HG02571 (cell line): ENCODE measurements around the gene MNX1.

Experiments used
- ATAC-seq: cut with Tn5 transposase; IDR thresholded peaks from one replicate; pipeline ENCODE4 v1.9.1; 2021; ENCODE audit warnings: mild to moderate bottlenecking, moderate library complexity; ENCODE audit not compliant: unreplicated experiment

The MNX1 gene

DNA sequence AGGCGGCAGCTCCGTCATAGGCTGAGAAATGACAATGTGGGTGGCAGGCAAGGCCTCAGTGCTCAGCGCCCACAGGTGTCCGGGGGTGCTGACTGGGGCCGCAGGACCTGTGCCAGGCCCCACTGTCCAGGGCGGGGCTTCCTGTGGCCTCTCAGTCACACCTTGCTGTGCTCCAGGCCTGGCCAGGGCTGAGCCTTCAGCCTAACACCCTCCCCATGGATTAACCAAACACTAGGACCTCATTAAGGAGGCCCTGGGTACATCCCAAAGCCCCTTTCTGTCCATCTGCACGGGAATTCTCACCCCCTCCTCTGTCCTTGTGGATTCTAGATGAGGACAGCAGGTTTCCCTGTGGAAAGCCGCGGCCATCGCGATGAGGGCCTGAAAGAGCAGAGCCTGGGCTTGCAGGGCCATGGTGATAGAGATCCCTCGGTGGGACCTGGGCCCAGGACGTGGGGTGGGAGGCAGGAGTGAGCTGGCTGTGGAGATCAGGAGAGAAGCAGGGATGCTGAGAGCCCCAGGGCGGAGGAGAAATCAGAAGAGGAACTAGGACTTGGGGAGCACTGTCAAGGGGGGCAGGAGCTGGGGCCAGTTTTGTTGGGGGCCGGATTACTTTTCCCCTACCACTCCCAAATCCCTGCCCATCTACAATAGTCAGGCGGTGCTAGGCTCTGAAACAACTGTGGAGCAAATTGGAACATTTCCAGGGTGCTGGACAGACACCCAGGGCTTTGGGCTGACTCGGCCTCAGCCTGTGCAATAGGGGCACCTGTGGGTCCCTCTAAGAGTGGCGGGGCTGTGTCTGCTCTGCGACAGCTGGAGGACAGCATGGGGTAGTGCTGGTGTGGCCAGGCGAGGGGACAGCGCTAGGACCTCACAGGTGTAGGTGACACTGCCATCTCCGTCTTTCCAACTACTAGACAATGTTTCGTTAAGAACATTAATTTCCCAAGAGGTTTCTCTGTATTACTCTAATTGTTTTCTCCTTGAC is 23.3 kb upstream of the MNX1 start:
- no peak for ATAC-seq

- no peak for ATAC-seq
These were observed 22.4 kb upstream of the MNX1 start for GRCh38 chr7:157032644-157033482.

DNA sequence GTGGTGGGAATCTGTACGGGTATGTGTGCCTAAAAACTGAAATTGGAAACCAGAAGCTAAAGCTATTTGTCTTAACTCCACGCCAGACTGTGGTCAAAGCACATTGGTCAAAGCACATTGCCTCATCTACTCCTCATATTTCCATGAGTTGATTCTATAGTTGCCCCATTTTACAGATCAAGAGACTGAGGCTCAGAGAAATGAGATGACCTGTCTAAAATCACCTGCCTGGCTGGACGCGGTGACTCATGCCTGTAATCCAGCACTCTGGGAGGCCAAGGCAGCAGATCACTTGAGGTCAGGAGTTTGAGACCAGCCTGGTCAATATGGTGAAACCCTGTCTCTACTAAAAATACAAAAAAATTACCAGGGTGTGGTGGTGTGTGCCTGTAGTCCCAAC is 21.7 kb upstream of the MNX1 start:
- ATAC-seq, result no peak

DNA sequence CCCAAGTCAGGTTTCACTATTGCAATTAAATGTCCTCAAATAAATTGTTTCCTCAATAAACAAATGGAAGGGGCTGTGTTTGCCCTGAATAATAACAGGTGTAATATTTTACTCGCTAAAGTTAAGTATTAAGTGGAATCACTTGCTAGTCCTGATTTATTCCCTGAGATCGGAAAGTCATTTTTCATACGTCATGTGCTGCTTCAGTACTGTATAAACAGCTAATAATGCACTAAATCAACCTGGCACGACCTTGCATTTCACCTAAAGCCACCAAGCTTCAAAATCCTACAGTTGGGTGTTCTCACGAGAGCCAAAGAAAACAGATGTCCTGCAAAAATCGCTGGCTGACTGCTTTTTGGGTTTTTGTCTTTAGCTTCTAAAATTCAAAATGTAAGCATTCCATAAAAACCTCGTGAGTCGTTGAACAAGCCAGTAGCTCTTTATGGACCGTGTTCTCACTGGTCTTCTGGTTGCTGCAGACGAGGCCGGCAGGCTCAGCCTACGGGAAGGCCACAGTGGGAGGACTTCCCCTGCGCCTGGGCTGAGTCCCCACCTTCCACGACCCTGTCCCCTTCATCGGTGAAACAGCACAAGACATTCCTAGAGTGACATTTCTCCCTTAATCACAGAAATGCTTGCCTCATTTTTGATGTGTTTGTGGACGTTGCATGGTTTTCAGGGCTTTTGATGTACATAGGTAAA is 17.9 kb upstream of the MNX1 start:
- ATAC-seq, result no peak

DNA sequence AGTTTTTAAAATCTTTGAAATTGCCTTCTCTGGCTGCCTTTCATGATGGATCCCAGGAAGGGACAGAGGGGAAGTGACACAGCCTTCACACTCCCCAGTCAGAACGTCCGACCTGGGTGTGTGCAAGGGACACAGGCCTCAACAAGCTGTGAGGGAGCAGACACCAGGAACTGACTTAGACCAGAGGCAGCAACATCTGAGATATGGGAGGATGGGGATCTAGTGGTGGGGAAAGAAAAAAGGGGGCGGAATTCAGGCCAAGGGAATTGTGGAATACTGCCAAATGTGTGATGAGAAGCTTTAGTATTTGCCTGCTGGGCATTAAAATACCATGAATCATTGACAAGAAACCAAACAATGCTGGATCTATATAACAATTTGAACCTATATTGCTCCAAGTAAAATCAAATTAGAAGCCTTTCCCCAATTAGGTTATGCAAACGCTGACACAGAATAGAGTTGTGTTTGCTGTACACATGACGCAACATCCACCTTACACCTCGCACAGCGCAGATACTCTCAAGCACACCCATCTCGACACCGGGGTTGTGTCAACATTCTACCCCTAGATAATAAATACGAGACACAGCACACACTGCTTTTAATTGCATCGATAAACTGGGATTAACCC is 17.2 kb upstream of the MNX1 start:
- no peak for ATAC-seq

GRCh38 chr7:157024716-157025115 is 14.3 kb upstream of the MNX1 start:
- ATAC-seq, result no peak

DNA sequence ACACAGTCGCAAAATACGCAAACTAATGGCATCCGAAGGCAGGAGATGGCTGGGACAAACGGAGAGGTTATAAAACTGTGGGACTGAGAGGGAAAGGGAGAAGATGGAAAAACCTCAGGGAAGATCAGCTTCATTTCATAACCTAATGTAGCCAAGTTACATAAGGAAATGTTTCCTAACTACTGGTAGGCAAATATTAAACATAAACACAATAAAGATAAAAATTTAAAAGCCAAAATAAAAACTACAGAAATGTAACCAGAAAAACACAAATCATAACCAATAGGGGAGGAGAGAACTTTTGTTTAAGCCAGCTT is 13.1 kb upstream of the MNX1 start:
- no peak for ATAC-seq

GRCh38 chr7:157022681-157023588 is 12.5 kb upstream of the MNX1 start:
- ATAC-seq, result no peak

DNA sequence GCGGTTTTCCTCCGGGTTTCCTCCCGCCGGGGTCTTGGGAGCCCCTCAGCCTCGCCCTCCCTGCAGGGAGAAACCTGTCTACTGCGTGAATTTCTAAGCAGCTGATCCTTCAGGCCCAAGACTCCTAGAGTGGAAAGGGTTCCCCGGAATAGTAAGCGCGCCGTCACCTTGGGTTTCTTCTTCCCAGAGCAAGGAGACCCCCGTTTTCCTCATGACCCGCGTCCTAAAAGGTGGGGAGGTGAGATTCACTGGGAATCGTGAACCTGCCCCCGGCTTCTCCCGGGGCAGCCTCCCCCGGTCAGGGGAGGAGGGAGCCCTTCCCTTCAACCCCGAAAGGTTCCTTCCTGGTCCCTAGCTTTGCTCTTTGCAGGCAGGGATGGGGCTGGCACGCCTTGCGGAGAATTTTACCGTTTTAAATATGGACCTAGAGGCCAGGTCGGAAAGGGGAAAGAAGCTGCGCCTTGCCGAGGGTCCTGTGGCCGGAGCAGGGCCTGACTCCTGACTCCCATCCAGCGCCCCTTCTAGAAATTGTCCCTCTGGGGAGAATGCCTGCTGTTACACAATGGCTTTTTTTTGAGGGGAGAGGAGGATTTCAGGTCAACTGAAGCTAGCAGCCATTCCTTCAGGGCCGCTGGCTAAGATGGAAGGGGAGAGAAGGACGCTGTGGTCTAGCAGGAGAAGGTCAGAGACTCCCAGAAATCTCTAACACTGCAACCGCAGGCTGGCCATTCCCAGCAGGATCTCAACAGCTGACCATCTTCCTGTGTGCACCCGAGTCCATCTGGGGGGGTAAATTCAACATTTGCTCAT is 11.6 kb upstream of the MNX1 start:
- ATAC-seq, result no peak

DNA sequence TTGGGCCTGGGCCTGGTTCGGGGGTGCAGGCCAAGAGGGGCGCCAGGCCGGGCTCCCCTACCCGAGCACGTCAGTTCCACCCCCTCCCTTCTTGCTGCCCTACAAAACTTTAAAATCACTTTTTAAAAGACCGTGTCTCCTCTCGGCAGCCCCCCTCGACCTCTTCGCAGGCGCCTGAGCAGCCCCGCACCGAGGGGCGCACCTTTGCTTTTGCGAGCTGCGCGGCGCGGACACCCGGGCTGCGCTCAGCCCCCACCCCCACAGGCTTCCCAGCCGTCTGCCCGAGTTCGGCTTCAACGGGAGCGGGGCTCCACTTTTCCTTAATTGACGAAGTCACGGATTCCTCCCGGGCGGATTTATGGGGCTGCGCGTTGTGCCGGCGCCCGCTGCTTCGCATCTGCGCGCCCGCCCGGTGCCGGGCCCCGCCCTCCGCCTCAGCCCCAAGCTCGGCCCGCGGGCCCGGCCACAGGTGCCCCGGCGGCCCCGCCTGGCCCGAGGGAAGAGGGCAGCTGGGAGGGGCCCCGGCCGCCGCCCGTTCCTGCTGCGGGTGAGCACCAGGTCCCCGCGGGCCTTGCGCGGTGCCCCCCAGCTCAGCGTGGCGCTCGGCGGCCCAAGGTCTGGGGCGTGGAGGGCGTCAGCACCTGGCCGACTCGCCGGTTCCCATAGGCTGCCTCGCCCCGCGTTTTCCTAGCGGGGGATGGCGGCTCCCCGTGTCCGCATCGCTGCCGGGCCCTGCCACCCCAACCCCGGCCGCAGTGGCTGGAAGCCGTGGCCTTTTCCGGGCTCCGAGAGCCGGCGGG is 10.8 kb upstream of the MNX1 start:
- no peak for ATAC-seq

- no peak for ATAC-seq
These were observed 10.1 kb upstream of the MNX1 start for GRCh38 chr7:157020514-157021070.

DNA sequence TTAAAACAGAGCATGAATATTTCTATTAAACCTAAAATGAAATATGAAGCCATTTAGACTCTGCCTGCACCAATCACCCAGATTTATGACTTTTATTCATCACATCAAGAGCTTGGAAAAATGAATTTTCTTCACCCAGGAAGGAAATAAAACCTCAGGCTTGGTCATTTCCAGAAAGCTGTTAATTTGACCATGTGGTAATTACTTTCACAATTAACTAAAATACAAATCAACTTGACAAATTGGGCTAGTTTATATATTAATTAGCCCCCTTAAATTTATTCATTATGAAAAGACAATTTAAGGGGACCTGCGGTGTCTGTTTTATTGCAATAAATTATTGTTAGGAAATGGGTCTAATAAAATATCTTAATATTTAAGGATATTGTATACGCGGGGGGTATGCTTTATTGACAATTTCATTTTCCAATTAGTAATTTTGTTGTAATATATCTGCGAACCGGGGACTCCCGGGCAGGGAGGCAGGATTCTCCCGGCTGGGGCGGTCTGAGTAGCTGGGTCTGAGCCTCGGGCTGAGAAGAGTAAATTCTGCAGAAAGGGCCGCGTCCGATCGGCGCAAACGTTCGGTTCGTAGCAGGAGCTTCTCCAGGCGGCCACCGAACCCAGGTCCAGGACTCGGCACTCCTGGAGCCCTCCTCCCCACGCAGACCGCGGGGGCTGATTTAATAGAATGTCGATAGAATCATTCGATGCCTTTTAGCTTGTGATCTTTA is 9.4 kb upstream of the MNX1 start:
- no peak for ATAC-seq

- no peak for ATAC-seq
These were observed 8.6 kb upstream of the MNX1 start for GRCh38 chr7:157018997-157019608.

DNA sequence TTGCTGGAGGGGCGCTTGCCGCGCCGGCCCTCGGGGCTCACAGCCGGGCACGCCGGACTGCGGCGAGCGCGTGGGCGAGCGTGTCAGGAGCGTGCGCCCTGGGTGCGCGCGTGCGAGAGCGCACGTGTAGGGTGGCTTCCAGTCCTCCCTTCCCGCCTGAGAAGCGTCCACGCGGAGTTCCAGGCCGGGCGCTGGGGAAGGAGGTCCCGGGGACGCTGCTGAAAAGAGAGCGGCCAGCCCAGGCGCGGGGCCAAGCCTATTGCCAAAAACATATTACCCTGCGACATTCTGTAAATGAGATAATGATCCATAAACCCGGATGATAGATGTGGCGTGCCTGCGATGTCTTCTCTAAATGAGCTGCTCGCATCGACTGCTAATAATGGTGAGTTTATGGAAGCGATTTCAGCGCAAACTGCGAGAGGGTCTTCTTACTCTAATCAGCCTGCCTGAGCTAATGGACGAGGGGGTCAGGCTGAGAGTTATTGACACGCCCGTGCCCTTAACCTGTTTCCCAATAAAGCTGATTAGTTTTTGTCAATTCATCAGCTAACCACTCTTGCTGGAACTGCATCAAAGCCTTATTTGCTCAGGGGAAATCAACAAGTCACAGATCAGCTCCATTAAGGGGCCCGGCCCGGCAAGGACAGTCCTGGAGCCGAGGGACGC is 8.0 kb upstream of the MNX1 start:
- no peak for ATAC-seq

DNA sequence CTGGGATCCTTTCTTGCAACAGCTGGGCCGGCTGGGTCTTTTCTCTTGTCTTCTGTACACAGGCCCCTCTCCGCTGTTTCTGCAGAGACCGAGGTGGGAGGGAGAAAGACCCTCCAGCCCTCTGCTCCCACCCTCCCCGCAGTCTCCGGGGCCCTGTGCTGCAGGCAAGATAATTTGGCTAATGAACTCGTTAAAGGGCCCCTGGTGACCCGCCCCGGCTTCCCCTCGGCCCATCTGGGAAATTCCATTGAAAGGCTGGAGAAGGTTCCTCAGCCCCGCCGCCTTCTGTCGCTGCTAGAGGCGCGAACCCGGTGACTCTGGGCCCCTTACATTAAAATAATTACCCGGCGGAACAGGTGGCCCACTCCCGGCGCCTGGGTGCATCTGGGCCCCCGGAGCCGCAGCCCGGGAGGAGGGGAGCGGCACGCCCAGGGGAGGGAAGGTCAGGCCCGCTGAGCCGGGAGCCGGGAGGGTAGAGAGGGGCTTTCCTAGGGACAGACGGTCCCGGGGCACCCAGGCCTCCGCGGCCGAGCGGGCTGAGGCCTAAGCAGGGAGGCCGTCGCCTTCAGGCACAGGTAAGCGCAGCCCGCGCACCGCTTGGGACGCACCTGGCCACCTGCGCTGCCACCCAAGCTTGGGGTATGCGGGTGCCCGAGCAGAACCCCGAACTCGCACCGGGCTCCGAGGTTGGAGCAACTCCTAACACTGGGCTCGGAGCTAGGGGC is 7.3 kb upstream of the MNX1 start:
- ATAC-seq, result no peak

GRCh38 chr7:157017149-157017548 is 6.7 kb upstream of the MNX1 start:
- no peak for ATAC-seq
